Psoas muscle (tissue), 8 donors: Measurements from ENCODE around the gene SHH. TPM values are rescaled to one million over a fixed set of nuclear protein-coding genes. Genes with fewer than 3 reads are reported as not detected.

ENCODE experiments used
- ATAC-seq, 4 donors: fragments of 200-7000 bp; cut with Tn5 transposase; one replicate each; pipeline ENCODE4 v1.9.1; 2020; ENCODE audit warnings: moderate library complexity in 3 of 4, mild to moderate bottlenecking in 2 of 4
- DNase-seq, 2 donors: peaks; one replicate each; pipeline ENCODE4 v3.0.0-alpha.2; 2020
- H3K27ac ChIP-seq: fragments of 200-600 bp; one replicate; pipeline ENCODE4 v1.8.0; 2022
- H3K27me3 ChIP-seq, 3 donors: fragments of 200-600 bp in 1 of 3; one replicate each; pipeline versions ENCODE4 v1.6.1 to v1.8.0; 2013 to 2022; ENCODE audit warnings: low read length in 2 of 3, mild to moderate bottlenecking in 2 of 3, moderate library complexity in 1 of 3; ENCODE audit not compliant: insufficient read depth in 3 of 3
- H3K36me3 ChIP-seq, 2 donors: fragments of 200-600 bp in 1 of 2; one replicate each; pipeline versions ENCODE4 v1.6.1 to v1.8.0; 2013 to 2022; ENCODE audit warnings: low read depth in 1 of 2, mild to moderate bottlenecking in 1 of 2, moderate library complexity in 1 of 2; ENCODE audit not compliant: insufficient read depth in 1 of 2
- H3K4me1 ChIP-seq: fragments of 200-600 bp; one replicate; pipeline ENCODE4 v1.8.0; 2022
- H3K4me3 ChIP-seq: fragments of 200-600 bp; one replicate; pipeline ENCODE4 v1.8.0; 2022; ENCODE audit warnings: mild to moderate bottlenecking
- H3K9me3 ChIP-seq: fragments of 200-600 bp; one replicate; pipeline ENCODE4 v1.8.0; 2022
- CTCF ChIP-seq: fragments of 200-600 bp; IDR thresholded peaks from one replicate; pipeline ENCODE4 v1.8.0; 2022; ENCODE audit warnings: antibody characterized with exemption
- WGBS, 3 donors: extraction: QIAGEN DNeasy Blood & Tissue Kit; methylation state at CpG; one replicate each; pipeline versions ENCODE4 v1.1.6 to v1.1.7; 2013; 5-methylcytosine and 5-hydroxymethylcytosine counted together
- intact Hi-C, 2 donors: fragments of 100-400 bp; cut with DNase I; formaldehyde crosslinking; loops; one replicate each; pipeline versions ENCODE4 v1.11.0 to v1.14.2; 2022
- polyA plus RNA-seq, 3 donors: library from polyadenylated mRNA; stranded (reverse); fragments of 200-250 nt; gene quantifications; one replicate each; pipeline ENCODE4 v1.2.3, GENCODE V29; 2013
- total RNA-seq, 4 donors: library from RNA; stranded (reverse); fragmentation: NEBNext Ultra II Directional in 2 of 4; extraction: Animal tissue kit (Norgen Biotek cat#: 25700) in 2 of 4; gene quantifications; one replicate each; pipeline versions ENCODE4 v1.2.1 to v1.2.4, GENCODE V29; 2021 to 2023
- donor health status: healthy with polysubstance abuse.
- donor health status: DM: no; HTN: no; CAD: no; lungs with moderate emphysema.
- donor health status: Bipolar disorder and iron deficiency.
- donor health status: healthy.
- donor health status: DM: yes; HTN: yes; CAD: no.
- donor health status: DM: no; HTN: no; CAD: no.
- donor health status: DM: no; HTN: no; CAD: no.
- donor health status: DM: yes; HTN: yes; CAD: no.

SHH gene
- total and polyA plus RNA-seq, 7 donors: 0.01 TPM; not detected in 5

- H3K27ac ChIP-seq: no peak overlapping the region
- intact Hi-C loops: no loop called here
- no peak for TF ChIP-seq CTCF
- H3K9me3 ChIP-seq: no peaks in the 10 kb centered on the region
- H3K4me1 ChIP-seq: no peaks in the 10 kb centered on the region
- H3K4me3 ChIP-seq: no peak overlapping the region
- peaks cover 0 to 10% (median 7%) of the 10 kb centered on the region in 3 donors for H3K27me3 ChIP-seq
- WGBS, 3 donors: 70 to 73% (median 73%) methylated on average over 29 of the region's 29 CpGs
- DNase-seq (no peak), ATAC-seq (peak in 2 of 4 donors; percentile 15 to 35)
- H3K36me3 ChIP-seq: no peaks in the 10 kb centered on the region
Observed at GRCh38 chr7:155789001-155789725, 23.1 kb downstream of the SHH start.

- H3K4me1 ChIP-seq: no peaks in the 10 kb centered on the region
- DNase-seq (no peak), ATAC-seq (peak in 3 of 4 donors; percentile 3 to 28 (median 19))
- H3K4me3 ChIP-seq: no peak overlapping the region
- no peaks in the 10 kb centered on the region for H3K36me3 ChIP-seq
- intact Hi-C loops: no loop called here
- 82 to 86% (median 86%) methylated on average over 19 to 22 of the region's 22 CpGs for WGBS, 3 donors
- no peak for TF ChIP-seq CTCF
- no peaks in the 10 kb centered on the region for H3K9me3 ChIP-seq
- peaks cover 0 to 10% (median 7%) of the 10 kb centered on the region in 3 donors for H3K27me3 ChIP-seq
- H3K27ac ChIP-seq: no peak overlapping the region
Observed at GRCh38 chr7:155788616-155789000, 23.7 kb downstream of the SHH start.

GRCh38 chr7:155787171-155787851 lies 25.0 kb downstream of the SHH start:
- Histone ChIP-seq H3K4me1 (no peaks in the 10 kb centered on the region), H3K9me3 (no peaks in the 10 kb centered on the region), H3K27ac (no peak overlapping the region), H3K27me3 (peaks cover 0 to 10% (median 7%) of the 10 kb centered on the region in 3 donors), H3K36me3 (peaks cover 0 to 4% of the 10 kb centered on the region in 2 donors), H3K4me3 (peak overlapping the region; percentile 52)
- intact Hi-C loops: no loop called here
- ATAC-seq: peak in 3 of 4 donors; percentile 20 to 22 (median 21)
- no peak for DNase-seq
- TF ChIP-seq CTCF: no peak
- 2 to 4% (median 3%) methylated on average over 33 to 68 of the region's 68 CpGs for WGBS, 3 donors

GRCh38 chr7:155786491-155786890 lies 25.8 kb downstream of the SHH start:
- intact Hi-C loops: no loop called here
- WGBS, 3 donors: 88 to 92% (median 90%) methylated on average over 10 of the region's 10 CpGs
- DNase-seq: no peak
- Histone ChIP-seq H3K27ac (no peak overlapping the region), H3K4me1 (no peaks in the 10 kb centered on the region), H3K9me3 (no peaks in the 10 kb centered on the region), H3K27me3 (peaks cover 0 to 10% (median 7%) of the 10 kb centered on the region in 3 donors), H3K4me3 (no peak overlapping the region), H3K36me3 (peaks cover 0 to 12% of the 10 kb centered on the region in 2 donors)
- no peak for ATAC-seq
- TF ChIP-seq CTCF: no peak
